OCI-LY1 (cell line): ENCODE results near the gene PPP1R1C.

Experiments used
- H2AFZ ChIP-seq: fragments of 200-600 bp; sonication (generic), shearing (Covaris generic); 2 replicates; pipeline ENCODE4 v1.6.0; 2014; ENCODE audit warnings: antibody characterized with exemption, mild to moderate bottlenecking, low read length
- H3F3A ChIP-seq: fragments of 200-600 bp; sonication (generic), shearing (Covaris generic); 2 replicates; pipeline ENCODE4 v1.6.0; 2014; ENCODE audit warnings: mild to moderate bottlenecking, antibody characterized with exemption, low read length, moderate library complexity; ENCODE audit not compliant: insufficient read depth
- H3K27ac ChIP-seq: fragments of 200-600 bp; sonication (generic); 2 replicates; pipeline ENCODE4 v1.5.1; 2014; ENCODE audit warnings: low read length, mixed run types, mild to moderate bottlenecking, low read depth; ENCODE audit not compliant: poor library complexity, severe bottlenecking
- H3K27me3 ChIP-seq: fragments of 200-600 bp; sonication (generic); 2 replicates; pipeline ENCODE4 v1.6.0; 2014; ENCODE audit warnings: antibody characterized with exemption, mild to moderate bottlenecking, low read length, moderate library complexity; ENCODE audit not compliant: insufficient read depth
- H3K36me3 ChIP-seq: fragments of 200-600 bp; sonication (generic); 2 replicates; pipeline ENCODE4 v1.6.1; 2014; ENCODE audit warnings: mild to moderate bottlenecking, antibody characterized with exemption, low read length, moderate library complexity, mixed read lengths; ENCODE audit not compliant: insufficient read depth
- H3K4me1 ChIP-seq: fragments of 200-600 bp; sonication (generic); 2 replicates; pipeline ENCODE4 v1.5.1; 2014; ENCODE audit warnings: mild to moderate bottlenecking, low read length, moderate library complexity; ENCODE audit not compliant: insufficient read depth, severe bottlenecking
- H3K4me2 ChIP-seq: fragments of 200-600 bp; sonication (generic), shearing (Covaris generic); 2 replicates; pipeline ENCODE4 v1.6.1; 2014; ENCODE audit warnings: low read length
- H3K4me3 ChIP-seq: fragments of 200-600 bp; sonication (generic); 2 replicates; pipeline ENCODE4 v1.5.1; 2014; ENCODE audit warnings: low read length, low read depth, mild to moderate bottlenecking, mixed read lengths; ENCODE audit not compliant: poor library complexity, severe bottlenecking
- H3K79me2 ChIP-seq: fragments of 200-600 bp; shearing (Covaris generic); 2 replicates; pipeline ENCODE4 v1.6.1; 2016; ENCODE audit warnings: mixed run types, low read length, mixed read lengths; ENCODE audit not compliant: insufficient read depth
- H3K9ac ChIP-seq: fragments of 200-600 bp; sonication (generic), shearing (Covaris generic); 2 replicates; pipeline ENCODE4 v1.6.1; 2014; ENCODE audit warnings: mild to moderate bottlenecking, low read length, mixed read lengths
- H3K9me2 ChIP-seq: fragments of 200-600 bp; sonication (generic), shearing (Covaris generic); 2 replicates; pipeline ENCODE4 v1.6.1; 2014; ENCODE audit warnings: low read depth, mild to moderate bottlenecking, low read length, mixed read lengths
- H3K9me3 ChIP-seq: fragments of 200-600 bp; shearing (Covaris generic); 2 replicates; pipeline ENCODE4 v1.6.1; 2014; ENCODE audit warnings: low read length, mixed read lengths
- H4K20me1 ChIP-seq: fragments of 200-600 bp; sonication (generic), shearing (Covaris generic); 2 replicates; pipeline ENCODE4 v1.6.0; 2016; ENCODE audit warnings: mild to moderate bottlenecking, low read length; ENCODE audit not compliant: insufficient read depth
- CTCF ChIP-seq: fragments of 200-600 bp; sonication (generic), shearing (Covaris generic); IDR thresholded peaks from 2 replicates; pipeline ENCODE4 v1.5.1; 2017; ENCODE audit warnings: mild to moderate bottlenecking, antibody characterized with exemption, low read length, moderate library complexity, mixed read lengths
- EZH2 ChIP-seq: fragments of 200-600 bp; sonication (generic), shearing (Covaris generic); IDR thresholded peaks from 2 replicates; pipeline ENCODE4 v1.8.0; 2017; ENCODE audit warnings: borderline replicate concordance, mixed run types, mild to moderate bottlenecking, antibody characterized with exemption, low read length, moderate library complexity, mixed read lengths

Gene PPP1R1C

GRCh38 chr2:181999911-182000310 is 14.3 kb downstream of the PPP1R1C start:
- Histone ChIP-seq H3K27me3 (no peaks in the 10 kb centered on the region), H3K4me1 (peaks cover 19% of the 10 kb centered on the region), H3K4me2 (no peak overlapping the region), H3K36me3 (no peaks in the 10 kb centered on the region), H3K9me2 (no peaks in the 10 kb centered on the region), H3K4me3 (no peak overlapping the region), H3F3A (no peaks in the 10 kb centered on the region), H3K9me3 (no peaks in the 10 kb centered on the region), H3K9ac (no peak overlapping the region), H3K27ac (no peak overlapping the region), H4K20me1 (no peaks in the 10 kb centered on the region), H3K79me2 (no peaks in the 10 kb centered on the region), H2AFZ (no peak overlapping the region)
- TF ChIP-seq CTCF (no peak), EZH2 (no peak)

DNA sequence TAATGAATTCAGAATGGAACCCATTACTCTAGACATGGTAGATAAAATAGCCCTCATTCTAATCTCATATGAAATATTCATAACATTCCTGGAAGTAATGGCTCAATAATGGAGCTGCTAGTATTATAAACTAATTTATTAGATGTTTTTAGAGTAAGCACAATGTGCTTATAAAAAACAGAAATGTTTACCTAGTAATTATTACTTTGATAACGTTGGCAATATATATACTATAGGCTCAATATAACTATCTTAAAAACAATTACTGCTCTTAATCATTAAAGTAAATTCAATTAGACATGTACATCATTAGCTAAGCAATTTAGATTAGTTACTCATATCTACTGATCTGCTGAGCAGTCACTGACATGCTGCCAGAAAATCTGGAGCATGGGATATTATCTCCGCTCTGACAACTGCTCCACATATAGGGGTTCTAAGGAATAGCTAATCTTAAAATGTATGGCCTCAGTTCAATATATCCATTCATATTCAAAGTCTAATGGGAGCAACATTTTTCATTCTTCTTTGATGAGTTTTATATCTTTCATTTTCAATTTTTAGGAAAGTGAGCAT is 19.4 kb downstream of the PPP1R1C start:
- Histone ChIP-seq H3F3A (no peaks in the 10 kb centered on the region), H3K9me3 (no peaks in the 10 kb centered on the region), H3K4me2 (no peak overlapping the region), H3K79me2 (no peaks in the 10 kb centered on the region), H4K20me1 (no peaks in the 10 kb centered on the region), H3K27me3 (no peaks in the 10 kb centered on the region), H3K4me3 (no peak overlapping the region), H3K36me3 (no peaks in the 10 kb centered on the region), H2AFZ (no peak overlapping the region), H3K9ac (no peak overlapping the region), H3K4me1 (no peaks in the 10 kb centered on the region), H3K27ac (no peak overlapping the region), H3K9me2 (no peaks in the 10 kb centered on the region)
- TF ChIP-seq CTCF: no peak
- TF ChIP-seq EZH2: no peak

GRCh38 chr2:182006595-182007341 is 21.1 kb downstream of the PPP1R1C start:
- Histone ChIP-seq H3K4me3 (no peak overlapping the region), H2AFZ (no peak overlapping the region), H3K36me3 (no peaks in the 10 kb centered on the region; the same call in 1 of the 2 replicates), H3K9ac (no peak overlapping the region), H3K4me2 (no peak overlapping the region), H3K4me1 (no peaks in the 10 kb centered on the region), H3K9me2 (no peaks in the 10 kb centered on the region), H3K27ac (no peak overlapping the region), H4K20me1 (no peaks in the 10 kb centered on the region), H3K79me2 (no peaks in the 10 kb centered on the region), H3K9me3 (no peaks in the 10 kb centered on the region; the same call in 1 of the 2 replicates), H3K27me3 (no peaks in the 10 kb centered on the region), H3F3A (no peaks in the 10 kb centered on the region)
- TF ChIP-seq EZH2 (no peak), CTCF (no peak)
